GM12873 (cell line): ENCODE results near the gene HES4.

Experiments
- CTCF ChIP-seq: IDR thresholded peaks from 2 replicates; pipeline ENCODE4 v1.5.1; 2012; ENCODE audit warnings: low read depth, mild to moderate bottlenecking, moderate library complexity, low read length, control low read depth; ENCODE audit not compliant: insufficient read depth; ENCODE audit errors: missing control alignments

The HES4 gene

GRCh38 chr1:950268-950667 lies 49.6 kb downstream of the HES4 start:
- TF ChIP-seq CTCF, result no peak
